IPS-18c (cell line): ENCODE data around the gene CUEDC2.
A peak's percentile ranks its signal among the peaks of the same experiment; 100 is the strongest.

Experiments used
- H3K4me3 ChIP-seq: 2 replicates; pipeline ENCODE4 v1.7.0; 2013; ENCODE audit warnings: low read depth, mild to moderate bottlenecking, low read length, moderate library complexity; ENCODE audit not compliant: insufficient read depth
- H3K9me3 ChIP-seq: one replicate; pipeline ENCODE4 v1.6.1; 2013; ENCODE audit warnings: mild to moderate bottlenecking, low read length, moderate library complexity; ENCODE audit not compliant: control insufficient read depth, insufficient read depth

CUEDC2 gene

DNA sequence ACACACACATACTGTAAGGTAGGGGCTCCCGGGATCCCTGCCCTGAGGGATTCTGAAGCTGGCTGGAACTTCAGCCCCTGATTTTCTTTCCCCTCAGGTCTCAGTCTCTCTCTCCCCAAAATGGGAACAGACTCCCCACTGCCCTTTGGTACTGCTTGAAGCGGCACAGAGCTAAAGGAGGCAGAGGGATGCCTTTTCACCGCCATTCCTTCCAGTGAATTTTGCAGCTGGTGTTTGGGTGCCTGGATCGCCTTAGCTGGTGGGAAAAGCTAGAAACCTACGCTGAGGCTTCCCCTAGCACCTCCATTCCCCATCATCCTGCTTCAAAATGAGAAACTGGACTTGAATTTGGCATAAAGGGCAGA is 2.7 kb upstream of the CUEDC2 start:
- no peaks in the 10 kb centered on the region for H3K9me3 ChIP-seq
- H3K4me3 ChIP-seq = peak overlapping the region; percentile 9; the same call in 1 of the 2 replicates

DNA sequence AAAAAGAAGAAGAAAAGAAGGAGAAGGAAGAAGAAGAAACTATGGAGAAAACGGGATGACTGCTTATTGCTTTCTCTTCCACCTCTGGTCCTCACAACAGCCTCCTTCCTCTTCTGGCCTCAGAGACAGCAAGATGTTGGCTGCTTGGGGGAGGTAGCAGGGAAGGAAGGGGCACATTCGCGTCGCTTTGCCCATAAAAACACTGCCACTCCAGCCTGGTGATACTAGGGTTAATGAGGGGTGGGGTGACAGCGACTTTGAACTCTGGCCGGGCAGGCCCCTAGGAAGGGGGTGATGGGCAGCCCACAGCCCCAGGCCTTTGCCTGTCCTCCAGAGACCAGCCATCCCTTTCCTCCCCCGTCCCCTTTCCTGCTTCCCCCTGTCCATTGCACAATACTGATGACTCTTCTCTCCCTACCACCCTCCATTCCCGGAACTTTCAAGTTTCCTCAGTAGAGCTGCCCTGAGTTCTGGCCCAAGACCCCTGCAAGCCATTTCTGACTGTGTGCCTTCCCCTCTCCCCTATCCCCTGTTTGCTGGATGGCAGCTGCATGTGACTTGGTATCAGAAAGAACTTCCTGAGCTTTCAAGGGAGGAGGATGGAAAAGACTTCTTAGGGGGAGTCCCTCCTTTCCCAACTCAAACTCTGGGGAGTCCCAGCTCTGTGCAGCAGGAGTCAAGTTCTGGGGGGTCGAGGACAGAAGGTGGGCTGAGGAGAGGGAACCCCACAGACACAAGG is 2.2 kb upstream of the CUEDC2 start:
- peak overlapping the region; percentile 9; the same call in 1 of the 2 replicates for H3K4me3 ChIP-seq
- no peaks in the 10 kb centered on the region for H3K9me3 ChIP-seq

DNA sequence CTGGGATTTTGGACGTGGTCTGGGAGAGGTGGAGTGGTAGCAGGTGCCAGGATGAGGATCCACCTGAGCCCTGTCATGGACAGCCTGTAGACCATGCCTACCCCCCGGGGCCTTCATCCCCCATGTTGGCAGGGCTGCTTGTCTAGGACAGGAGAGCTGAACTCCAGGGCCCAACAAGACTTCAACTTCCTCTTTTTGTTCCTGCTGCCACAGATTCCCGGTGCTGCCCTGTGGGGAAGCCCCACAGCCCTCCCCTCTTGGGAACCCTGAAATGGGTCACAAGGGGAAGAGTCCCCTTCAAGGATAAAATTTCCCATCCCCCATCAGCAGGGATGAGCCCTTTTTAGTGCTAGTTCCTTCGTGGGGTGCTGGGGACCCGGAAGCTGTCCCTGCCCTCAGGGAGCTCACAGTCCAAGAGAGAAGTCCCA is 1.3 kb upstream of the CUEDC2 start:
- no peaks in the 10 kb centered on the region for H3K9me3 ChIP-seq
- H3K4me3 ChIP-seq = no peak overlapping the region

DNA sequence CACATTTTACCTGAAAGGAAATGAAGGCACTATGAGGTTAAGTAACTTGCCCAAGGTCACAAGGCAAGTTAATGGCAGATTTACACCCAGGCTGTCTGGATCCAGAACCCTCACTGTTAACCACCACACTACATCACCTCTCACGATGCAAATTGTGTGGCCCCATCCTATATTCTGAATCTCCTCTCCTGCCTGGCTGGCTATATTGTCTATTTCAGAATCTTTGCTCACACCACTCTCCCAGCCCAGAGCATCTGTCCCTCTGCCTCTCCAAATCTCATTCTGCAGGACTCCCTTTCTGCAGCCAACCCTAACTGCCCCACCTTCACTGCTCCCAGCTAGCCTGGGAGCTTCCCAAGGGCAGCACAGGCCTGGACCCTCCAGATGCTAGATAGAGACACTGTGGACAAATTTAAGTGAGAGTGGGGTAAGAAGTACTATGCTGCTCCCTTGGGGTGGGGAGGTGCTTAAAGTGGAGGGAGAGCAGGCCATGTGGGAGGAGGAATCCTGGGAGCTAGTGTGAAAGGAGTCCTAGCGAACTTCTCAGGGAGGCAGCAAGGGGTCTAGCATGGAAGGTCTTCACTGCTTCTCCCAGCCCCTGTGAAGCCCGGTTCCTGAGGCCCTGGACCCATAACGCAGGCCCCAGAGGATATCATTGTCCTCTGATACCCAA is 786 bp downstream of the CUEDC2 start:
- peak overlapping the region; percentile 89 for H3K4me3 ChIP-seq
- no peaks in the 10 kb centered on the region for H3K9me3 ChIP-seq

DNA sequence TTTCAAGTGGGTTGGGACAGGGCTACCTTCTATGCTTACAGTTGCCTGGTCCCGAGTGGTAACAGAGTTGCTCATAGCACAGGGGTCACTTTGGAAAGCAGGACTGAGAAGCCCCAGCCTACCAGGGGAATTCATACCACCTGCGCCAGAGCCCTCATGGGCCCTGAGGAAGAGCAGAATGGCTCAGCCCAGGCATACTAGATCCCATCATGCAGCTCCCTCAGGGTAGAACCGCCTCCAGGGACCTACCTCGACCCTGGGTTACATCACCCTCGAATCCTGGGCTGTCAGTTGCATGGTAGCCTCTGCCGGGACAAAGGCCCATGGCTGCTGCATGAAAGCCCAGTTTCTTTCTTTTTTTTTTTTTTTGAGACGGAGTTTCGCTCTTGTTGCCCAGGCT is 2.9 kb downstream of the CUEDC2 start:
- Histone ChIP-seq H3K9me3 (no peaks in the 10 kb centered on the region), H3K4me3 (no peak overlapping the region)

DNA sequence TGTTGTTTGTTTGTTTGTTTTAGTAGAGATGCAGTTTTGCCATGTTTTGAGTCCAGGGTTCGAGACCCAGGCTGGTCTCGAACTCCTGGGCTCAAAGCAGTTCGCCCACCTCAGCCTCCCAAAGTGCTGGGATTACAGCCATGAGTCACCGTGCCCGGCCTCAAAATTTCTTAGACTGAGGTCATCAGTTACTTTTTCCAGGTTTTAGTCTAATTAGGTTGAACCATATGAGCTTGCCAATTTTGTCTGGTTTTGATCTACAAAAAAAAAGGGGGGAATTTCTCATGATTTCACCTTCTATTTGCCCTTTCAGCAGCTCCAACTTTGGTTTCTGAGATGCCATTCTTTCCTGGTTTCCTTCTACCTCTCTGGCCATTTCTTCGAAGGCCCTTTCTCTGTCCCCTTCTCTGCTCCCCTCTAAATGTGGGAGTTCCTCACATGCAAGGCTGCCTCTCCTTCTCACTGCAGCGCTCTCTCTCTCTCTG is 5.5 kb downstream of the CUEDC2 start:
- H3K9me3 ChIP-seq = no peaks in the 10 kb centered on the region

DNA sequence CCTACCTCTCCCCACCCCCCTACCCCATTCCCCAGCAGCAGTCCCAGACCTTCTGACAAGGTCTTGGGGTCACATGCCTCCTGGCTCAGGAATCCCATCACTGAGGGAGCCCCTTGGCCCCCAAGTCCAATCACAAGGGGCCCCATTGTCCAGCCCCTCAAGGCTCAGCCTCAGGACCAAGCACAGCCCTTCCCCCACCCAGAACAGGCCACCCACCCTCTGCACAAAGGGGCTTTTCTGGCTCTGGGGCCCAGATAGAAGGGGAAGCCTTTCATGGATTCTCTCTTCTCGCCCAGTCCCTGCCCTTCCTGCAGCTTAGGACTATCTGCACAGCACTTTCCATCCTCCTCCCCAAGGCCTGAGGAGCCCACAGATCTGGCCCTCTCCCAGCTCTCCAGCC is 6.9 kb downstream of the CUEDC2 start:
- Histone ChIP-seq H3K4me3 (no peak overlapping the region), H3K9me3 (no peaks in the 10 kb centered on the region)

More for the DNA sequence above, 5.5 kb downstream of the CUEDC2 start:
- H3K4me3 ChIP-seq = no peak overlapping the region

DNA sequence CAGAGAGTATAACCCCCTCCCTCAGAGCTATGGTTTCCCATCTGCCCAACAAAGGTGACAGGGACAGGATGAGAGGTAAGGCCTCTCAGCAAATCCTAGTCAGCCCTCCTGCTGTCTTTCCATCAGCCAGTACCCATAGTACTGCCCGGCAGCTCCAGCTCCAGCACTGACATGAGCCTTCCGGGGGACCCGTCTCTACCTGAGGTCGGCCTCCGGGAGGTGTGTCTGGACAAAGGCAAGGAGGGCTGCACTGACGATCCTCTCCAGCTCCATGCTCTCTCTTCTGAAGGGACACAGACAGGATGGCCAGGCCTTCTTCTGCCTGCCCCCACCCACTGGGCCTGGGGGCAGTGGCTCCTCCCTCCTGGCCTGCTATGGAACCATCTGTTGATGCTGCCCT is 7.5 kb downstream of the CUEDC2 start:
- Histone ChIP-seq H3K4me3 (no peak overlapping the region; the same call in 1 of the 2 replicates), H3K9me3 (no peaks in the 10 kb centered on the region)

DNA sequence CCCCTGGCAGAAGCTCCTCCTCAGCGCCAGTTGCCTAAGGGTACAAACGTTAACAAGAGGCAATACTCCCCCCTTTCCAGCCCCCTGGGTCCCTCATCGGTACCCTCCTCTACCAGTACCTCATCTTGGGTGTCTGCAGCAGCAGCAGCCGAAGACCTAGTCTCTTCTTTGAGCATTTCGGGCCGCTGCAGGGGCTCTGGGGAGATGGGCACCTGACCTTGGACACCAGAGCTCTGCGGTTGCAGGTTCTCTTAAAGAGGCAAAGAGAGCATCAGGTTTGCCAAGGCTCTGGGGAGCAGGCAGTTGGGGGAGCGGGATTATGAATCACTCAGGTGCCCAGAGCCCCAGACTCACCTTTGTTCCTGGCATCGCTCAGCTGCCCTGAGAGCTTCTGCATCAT is 8.2 kb downstream of the CUEDC2 start:
- H3K9me3 ChIP-seq = no peaks in the 10 kb centered on the region
- no peak overlapping the region for H3K4me3 ChIP-seq

DNA sequence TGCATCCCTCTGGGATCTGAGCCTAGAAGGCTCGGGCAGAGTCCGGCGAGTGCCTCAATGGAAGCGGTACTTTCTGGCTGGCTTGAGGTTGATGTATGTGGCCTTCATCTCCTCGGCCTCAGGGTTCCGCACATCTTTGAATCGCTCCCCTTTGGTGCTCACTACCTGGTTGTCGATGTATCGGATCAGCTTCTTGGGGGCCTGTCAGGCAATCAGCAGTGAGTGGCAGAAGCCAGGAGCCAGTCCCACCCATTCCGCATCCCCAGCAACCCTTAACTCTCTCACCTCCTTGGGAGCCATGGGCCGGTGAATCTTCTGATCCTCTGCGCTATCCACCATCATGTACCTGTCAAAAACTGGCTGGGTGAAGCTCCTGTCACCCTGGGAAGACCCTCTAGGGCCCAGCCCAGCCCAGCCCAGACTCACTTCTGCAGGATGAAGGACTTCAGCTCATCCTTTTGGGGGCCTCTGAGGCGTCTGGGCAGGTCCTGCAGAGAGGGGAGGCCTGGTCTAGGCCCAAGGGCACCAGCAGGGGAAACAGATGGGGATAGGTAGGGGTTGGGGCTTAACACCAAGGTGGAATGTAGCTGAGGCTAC is 8.9 kb downstream of the CUEDC2 start:
- no peak overlapping the region for H3K4me3 ChIP-seq
- H3K9me3 ChIP-seq = no peaks in the 10 kb centered on the region

DNA sequence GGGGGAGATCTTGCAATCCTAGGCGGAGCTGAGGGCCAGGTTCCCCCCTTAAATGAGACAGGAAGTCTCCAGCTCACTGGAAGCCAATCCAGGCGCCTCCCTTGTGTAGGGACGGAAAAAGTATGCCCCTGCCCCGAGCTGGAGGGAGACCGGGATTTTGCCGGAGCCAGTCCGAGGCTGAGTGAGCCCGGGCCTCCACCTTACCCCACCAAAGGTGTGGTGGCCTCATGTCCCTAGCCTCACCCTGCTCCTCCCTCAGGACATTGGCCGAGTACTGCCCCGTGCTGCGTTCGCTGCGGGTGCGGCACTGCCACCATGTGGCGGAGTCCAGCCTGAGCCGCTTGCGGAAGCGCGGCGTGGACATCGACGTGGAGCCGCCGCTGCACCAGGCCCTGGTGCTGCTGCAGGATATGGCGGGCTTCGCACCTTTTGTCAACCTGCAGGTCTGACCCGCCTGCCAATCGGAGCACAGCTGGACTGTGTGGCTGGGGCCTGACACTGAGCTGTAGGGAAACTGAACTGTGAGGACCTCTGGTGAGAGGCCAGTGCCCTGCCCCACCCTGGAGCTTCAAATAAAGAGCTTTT is 9.7 kb downstream of the CUEDC2 start:
- H3K9me3 ChIP-seq = no peaks in the 10 kb centered on the region

DNA sequence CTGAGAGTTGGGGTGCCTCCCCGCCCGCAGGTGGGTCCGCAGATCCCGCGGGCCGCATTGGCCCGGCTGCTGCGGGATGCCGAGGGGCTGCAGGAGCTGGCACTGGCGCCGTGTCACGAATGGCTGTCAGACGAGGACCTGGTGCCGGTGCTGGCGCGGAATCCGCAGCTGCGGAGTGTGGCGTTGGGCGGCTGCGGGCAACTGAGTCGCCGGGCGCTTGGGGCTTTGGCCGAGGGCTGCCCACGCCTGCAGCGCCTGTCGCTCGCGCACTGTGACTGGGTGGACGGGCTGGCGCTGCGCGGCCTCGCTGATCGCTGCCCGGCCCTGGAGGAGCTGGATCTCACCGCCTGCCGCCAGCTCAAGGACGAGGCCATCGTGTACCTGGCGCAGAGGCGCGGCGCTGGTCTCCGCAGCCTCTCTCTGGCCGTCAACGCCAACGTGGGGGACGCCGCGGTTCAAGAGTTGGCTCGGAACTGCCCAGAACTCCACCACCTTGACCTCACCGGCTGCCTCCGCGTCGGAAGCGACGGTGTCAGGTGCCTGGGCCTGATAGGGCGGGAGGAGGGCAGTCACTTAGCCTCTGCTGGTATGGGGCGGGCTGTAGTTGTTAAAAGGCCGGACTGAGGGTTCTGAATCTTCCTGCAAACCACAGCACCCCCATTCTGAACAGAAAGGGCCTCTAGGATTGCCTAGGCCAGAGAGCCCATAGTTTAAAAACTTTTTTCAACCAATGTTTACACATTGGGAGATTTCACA is 10.4 kb downstream of the CUEDC2 start:
- Histone ChIP-seq H3K9me3 (no peaks in the 10 kb centered on the region), H3K4me3 (peak overlapping the region; percentile 64)

More for the DNA sequence above, 9.7 kb downstream of the CUEDC2 start:
- H3K4me3 ChIP-seq = peak overlapping the region; percentile 64

DNA sequence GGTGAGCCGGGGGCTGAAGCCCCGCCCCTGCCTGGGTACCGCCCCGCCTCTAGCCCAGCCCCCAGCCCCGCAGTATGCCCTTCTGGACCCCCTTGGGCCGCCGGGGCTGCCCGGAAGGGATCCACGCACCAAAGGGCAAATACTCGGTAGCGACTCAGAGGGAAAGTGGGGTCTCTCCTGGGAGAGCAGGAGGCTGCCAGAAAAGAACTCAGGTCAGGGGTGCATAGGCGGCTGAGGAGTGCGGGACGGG is 10.9 kb downstream of the CUEDC2 start:
- H3K4me3 ChIP-seq = peak overlapping the region; percentile 64

DNA sequence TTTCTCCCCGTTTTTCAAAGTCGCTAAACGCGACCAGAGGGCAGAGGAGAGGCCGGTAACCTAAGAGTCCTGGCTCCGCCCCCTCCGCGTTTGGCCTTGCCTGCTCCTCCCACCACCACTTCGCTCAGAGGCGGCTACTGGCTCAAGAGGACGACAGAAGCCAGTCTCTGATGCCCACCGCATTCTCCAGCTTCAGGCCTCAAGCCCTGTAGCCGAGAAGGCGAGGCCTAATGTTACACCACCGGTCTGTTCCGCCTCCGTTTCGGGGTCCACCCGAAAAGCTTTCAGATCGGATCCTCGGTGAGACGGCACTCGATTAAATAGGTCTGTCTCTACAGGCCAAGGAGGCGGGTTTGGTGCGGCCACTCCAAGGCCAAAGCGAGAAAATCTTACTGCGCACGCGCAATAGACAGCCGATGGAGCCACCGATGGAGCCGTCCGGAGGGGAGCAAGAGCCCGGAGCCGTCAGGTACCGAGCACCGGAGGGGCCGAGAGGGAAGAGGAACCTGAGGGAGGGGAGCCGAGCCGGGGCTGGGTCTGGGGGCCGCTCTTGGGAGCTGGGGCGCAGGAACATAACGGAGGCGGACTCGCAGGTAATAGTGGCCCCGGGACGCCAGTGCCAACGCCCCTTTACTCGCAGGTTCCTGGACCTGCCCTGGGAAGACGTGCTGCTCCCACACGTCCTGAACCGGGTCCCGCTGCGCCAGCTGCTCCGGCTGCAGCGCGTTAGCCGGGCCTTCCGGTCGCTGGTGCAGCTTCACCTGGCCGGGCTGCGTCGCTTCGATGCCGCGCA is 11.5 kb downstream of the CUEDC2 start, which contains the start of gene FBXL15:
FBXL15 (plus strand) TSS at position 123 of the 793 bp plus-strand sequence; CDS start at position 417, 294 bp downstream.
- Histone ChIP-seq H3K9me3 (no peaks in the 10 kb centered on the region), H3K4me3 (peak within 1 kb of the TSS; percentile 64)

More for the DNA sequence above, 10.9 kb downstream of the CUEDC2 start:
- no peaks in the 10 kb centered on the region for H3K9me3 ChIP-seq

DNA sequence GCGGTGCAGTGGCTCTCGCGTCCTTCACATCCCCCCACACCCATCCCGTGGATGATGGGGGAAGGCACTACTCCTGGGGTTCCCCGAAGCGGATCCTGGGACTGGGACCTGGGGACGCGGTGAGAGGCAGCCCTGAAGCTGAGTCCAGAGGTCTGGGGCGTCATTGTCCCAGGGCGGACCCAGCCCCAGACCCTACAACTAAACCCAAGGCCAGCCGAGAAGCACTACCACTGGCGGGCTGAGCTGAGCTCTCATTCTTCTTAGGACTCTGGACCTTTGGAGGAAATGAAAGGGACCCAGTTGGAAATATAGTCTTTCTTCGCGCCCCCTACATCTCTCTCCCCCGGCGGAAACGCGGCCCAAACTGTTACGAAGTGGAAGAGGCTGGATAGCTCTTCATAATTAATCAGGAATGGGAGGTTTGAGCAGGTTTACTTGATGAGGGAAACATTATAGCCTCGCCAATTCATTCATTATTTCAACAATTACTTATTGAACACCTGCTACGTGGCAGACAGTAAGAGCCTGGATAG is 12.1 kb downstream of the CUEDC2 start:
- Histone ChIP-seq H3K4me3 (peak overlapping the region; percentile 64), H3K9me3 (no peaks in the 10 kb centered on the region)
